ENCODE results near the gene SZT2. TPM values are rescaled to one million over a fixed set of nuclear protein-coding genes. Genes with fewer than 3 reads are reported as not detected.

Gene SZT2
- total and polyA plus RNA-seq, 2 of the 4 experiments (the other 2 are of a cell fraction), result 9.5 to 14.3 TPM

Small RNAs within 50 kb of the gene (microRNA-seq; reads per million reads assigned to microRNA genes)
- 2.9 reads per million for gene MIR6734 (ENCODE audit: unreplicated experiment)
- gene MIR6735 (ENCODE audit: insufficient read depth in 1 of 2, insufficient read length in 1 of 2, unreplicated experiment in 1 of 2), result 0 to 0.73 reads per million in 2 experiments

Small RNAs within 50 kb of the gene (small RNA-seq; reads per million reads assigned to genes)
- 0 reads per million in 5 experiments for gene MIR6735

Other genes starting within 250 kb of the SZT2 start
- gene EBNA1BP2, start 217.6 kb upstream of the SZT2 start, total RNA-seq (2012; rRNA removed), result 135 and 173 TPM in 2 replicates
- 79.0 and 82.8 TPM in 2 replicates for gene EBNA1BP2, start 217.6 kb upstream of the SZT2 start, polyA plus RNA-seq (2012; rRNA removed)
- gene CFAP57, start 217.6 kb upstream of the SZT2 start, total RNA-seq (2012; rRNA removed), result 0.28 and 0.36 TPM in 2 replicates
- gene CFAP57, start 217.6 kb upstream of the SZT2 start, polyA plus RNA-seq (2012; rRNA removed), result 0.19 and 0.29 TPM in 2 replicates
- under 0.01 TPM in 1 of 2 replicates, not detected in the other for gene TMEM125, start 119.9 kb upstream of the SZT2 start, total RNA-seq (2012; rRNA removed)
- 0.03 and 0.10 TPM in 2 replicates for gene TMEM125, start 119.9 kb upstream of the SZT2 start, polyA plus RNA-seq (2012; rRNA removed)
- not detected in 2 replicates for gene C1orf210, start 104.3 kb upstream of the SZT2 start, total RNA-seq (2012; rRNA removed)
- not detected in 2 replicates for gene C1orf210, start 104.3 kb upstream of the SZT2 start, polyA plus RNA-seq (2012; rRNA removed)
- 2.3 and 3.3 TPM in 2 replicates for gene TIE1, start 88.9 kb upstream of the SZT2 start, total RNA-seq (2012; rRNA removed)
- gene TIE1, start 88.9 kb upstream of the SZT2 start, polyA plus RNA-seq (2012; rRNA removed), result 7.5 and 8.5 TPM in 2 replicates
- not detected in 2 replicates for gene MPL, start 52.1 kb upstream of the SZT2 start, total RNA-seq (2012; rRNA removed)
- gene MPL, start 52.1 kb upstream of the SZT2 start, polyA plus RNA-seq (2012; rRNA removed), result 0.12 TPM in 1 of 2 replicates, not detected in the other
- 78.0 and 103 TPM in 2 replicates for gene CDC20, start 30.9 kb upstream of the SZT2 start, total RNA-seq (2012; rRNA removed)
- 107 and 115 TPM in 2 replicates for gene CDC20, start 30.9 kb upstream of the SZT2 start, polyA plus RNA-seq (2012; rRNA removed)
- 66.4 and 88.9 TPM in 2 replicates for gene ELOVL1, start 21.9 kb upstream of the SZT2 start, total RNA-seq (2012; rRNA removed)
- gene ELOVL1, start 21.9 kb upstream of the SZT2 start, polyA plus RNA-seq (2012; rRNA removed), result 203 and 211 TPM in 2 replicates
- 114 and 120 TPM in 2 replicates for gene MED8, start 99 bp upstream of the SZT2 start, total RNA-seq (2012; rRNA removed)
- gene MED8, start 99 bp upstream of the SZT2 start, polyA plus RNA-seq (2012; rRNA removed), result 53.7 and 61.1 TPM in 2 replicates
- gene HYI, start 64.0 kb downstream of the SZT2 start, total RNA-seq (2012; rRNA removed), result 21.5 and 25.0 TPM in 2 replicates
- gene HYI, start 64.0 kb downstream of the SZT2 start, polyA plus RNA-seq (2012; rRNA removed), result 53.7 and 66.7 TPM in 2 replicates
- 25.8 and 27.8 TPM in 2 replicates for gene PTPRF, start 141.0 kb downstream of the SZT2 start, total RNA-seq (2012; rRNA removed)
- gene PTPRF, start 141.0 kb downstream of the SZT2 start, polyA plus RNA-seq (2012; rRNA removed), result 92.3 and 103 TPM in 2 replicates